A549 treated with Mapracorat at 1 μM for 4 hours (cell line): ENCODE measurements around the gene ING2. TPM values are rescaled to one million over a fixed set of nuclear protein-coding genes. Genes with fewer than 3 reads are reported as not detected.

Experiments
- total RNA-seq: library from RNA; stranded (reverse); fragments of 200-300 nt; extraction: Qiagen RNA extraction; gene quantifications from 5 replicates; pipeline ENCODE4 v1.2.3, GENCODE V29; 2022

The ING2 gene
- total RNA-seq = 9.5 to 11.7 TPM (median 10.3 TPM) in 5 replicates

GRCh38 chr4:183504930-183505610 lies at the start of gene ING2:
TSS of gene ING2 (plus strand) at chr4:183505058. CDS start at chr4:183505196, 138 bp downstream.

Other genes with a start within 250 kb of the ING2 start
- gene CLDN22, start 184.8 kb upstream of the ING2 start, total RNA-seq = not detected in 5 replicates
- not detected in 5 replicates for gene CLDN24, start 182.6 kb upstream of the ING2 start, total RNA-seq
- gene CDKN2AIP, start 60.4 kb upstream of the ING2 start, total RNA-seq = 9.7 to 10.6 TPM (median 10.1 TPM) in 5 replicates
- gene RWDD4, start 154.1 kb downstream of the ING2 start, total RNA-seq = 17.7 to 19.2 TPM (median 18.6 TPM) in 5 replicates
- gene TRAPPC11, start 154.2 kb downstream of the ING2 start, total RNA-seq = 8.6 to 10.9 TPM (median 9.9 TPM) in 5 replicates